Caki2 (cell line): ENCODE measurements around the gene MYO16. TPM values are rescaled to one million over a fixed set of nuclear protein-coding genes. Genes with fewer than 3 reads are reported as not detected.

ENCODE experiments used
- DNase-seq: peaks from one replicate; pipeline ENCODE4 v3.0.0-alpha.2; 2015; ENCODE audit warnings: low read depth
- in situ Hi-C: cut with HindIII; loops from 2 replicates; pipeline ENCODE4 v1.10.0; 2016; ENCODE audit warnings: low sequenced_read_pairs, low pct_unique_long_range_greater_than_20kb, mixed read lengths
- total RNA-seq: library from RNA; depleted of rRNA; stranded (reverse); fragments of >200 nt; shearing (Covaris generic); gene quantifications from 2 replicates; pipeline ENCODE4 v1.2.3, GENCODE V29; 2014; ENCODE audit warnings: low replicate concordance

MYO16 gene
- total RNA-seq, 1 experiment from 2014 or later, result 0.14 TPM

DNA sequence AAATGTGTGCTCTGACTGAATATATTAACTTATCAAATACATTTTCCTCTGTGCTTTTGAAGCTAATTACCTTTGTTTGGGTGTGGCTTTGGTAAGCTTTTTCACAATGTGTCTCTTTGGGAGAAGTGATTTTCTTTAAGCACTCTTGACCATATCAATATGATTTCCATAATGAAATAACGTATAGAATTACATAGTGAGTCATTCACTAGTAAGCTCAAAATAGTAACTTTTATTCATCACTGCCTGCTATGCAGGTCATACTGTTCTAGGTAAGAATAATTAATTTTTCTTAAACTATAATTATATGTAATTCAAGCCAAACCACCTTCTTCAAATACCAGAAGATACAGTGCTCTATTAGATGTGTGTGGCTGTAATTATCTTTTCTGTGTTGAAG is 480.7 kb downstream of the MYO16 start:
- in situ Hi-C loops, result no loop called here
- DNase-seq, result no peak

DNA sequence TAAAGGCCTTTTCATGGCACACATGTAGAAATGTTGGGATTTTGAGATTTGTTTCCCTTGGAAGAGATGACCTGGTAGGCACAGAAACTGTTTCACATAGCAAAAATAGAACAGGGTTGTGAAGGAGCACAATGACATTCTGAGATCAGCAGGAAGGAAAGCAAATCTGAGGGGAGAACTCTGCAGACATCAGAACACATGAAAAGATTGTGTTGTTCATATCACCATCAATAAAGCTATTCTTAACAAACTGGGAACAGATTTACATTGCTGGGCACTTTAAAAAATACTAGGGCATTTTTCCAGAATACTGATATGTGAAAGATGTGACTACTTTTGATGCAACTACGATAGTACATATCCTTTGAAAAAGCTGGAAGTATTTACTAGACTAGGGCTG is 481.7 kb downstream of the MYO16 start:
- in situ Hi-C loops, result no loop called here
- no peak for DNase-seq

DNA sequence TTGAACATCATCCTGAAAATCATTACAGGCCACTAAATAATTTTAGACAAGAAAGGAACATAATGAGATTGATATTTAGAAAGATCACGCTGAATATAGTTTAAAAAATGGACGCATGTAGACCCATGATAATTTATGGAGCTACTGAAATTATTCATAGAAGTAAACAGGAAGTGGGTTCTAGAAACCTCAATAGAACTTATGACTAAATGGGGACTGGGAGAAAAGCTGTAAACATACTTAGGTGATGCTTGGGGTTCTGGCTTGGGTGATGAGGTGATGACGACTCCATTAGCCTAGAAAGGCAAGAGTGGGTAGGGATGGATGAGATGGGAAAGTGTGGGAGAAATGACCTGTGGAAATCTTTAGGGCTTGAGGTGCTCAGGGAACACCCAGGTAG is 484.0 kb downstream of the MYO16 start:
- in situ Hi-C loops, result no loop called here
- DNase-seq, result no peak

DNA sequence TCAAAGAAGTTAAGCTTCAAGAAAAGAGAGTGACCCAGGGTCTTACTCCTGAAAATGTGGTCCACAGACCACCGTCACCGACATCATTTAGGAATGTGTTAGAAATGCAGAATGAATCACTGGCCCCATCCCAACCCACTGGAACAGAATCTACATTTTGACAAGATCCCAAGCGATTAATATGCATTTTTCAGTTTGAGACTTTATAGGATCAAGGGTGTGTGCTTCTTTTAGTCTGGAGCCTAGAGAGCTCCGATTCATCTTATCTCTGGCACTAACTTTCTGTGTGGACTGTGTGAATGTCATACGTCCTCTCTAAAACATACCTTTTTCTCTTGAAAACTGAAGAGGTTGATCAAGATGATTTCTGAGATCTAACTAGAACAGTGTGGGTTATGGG is 484.8 kb downstream of the MYO16 start:
- in situ Hi-C loops, result no loop called here
- no peak for DNase-seq

DNA sequence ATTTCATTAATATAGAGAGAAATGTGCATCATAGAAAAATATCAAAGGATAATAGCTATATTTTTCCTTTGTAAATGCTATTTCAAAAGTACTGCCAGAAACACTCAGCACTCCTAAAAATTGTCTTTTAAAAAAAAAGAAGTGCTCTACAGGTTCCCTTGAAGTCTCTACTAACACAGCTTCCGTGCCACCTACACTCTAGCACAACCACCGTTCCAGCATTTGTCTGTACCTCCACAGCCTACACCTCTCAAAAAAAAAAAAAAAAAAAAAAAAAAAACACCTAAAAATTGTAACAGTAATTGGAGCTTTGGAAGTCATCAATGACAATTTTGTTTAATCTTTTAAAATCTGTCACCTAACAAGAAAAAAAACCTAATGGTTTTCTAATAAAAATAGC is 485.6 kb downstream of the MYO16 start:
- in situ Hi-C loops, result no loop called here

DNA sequence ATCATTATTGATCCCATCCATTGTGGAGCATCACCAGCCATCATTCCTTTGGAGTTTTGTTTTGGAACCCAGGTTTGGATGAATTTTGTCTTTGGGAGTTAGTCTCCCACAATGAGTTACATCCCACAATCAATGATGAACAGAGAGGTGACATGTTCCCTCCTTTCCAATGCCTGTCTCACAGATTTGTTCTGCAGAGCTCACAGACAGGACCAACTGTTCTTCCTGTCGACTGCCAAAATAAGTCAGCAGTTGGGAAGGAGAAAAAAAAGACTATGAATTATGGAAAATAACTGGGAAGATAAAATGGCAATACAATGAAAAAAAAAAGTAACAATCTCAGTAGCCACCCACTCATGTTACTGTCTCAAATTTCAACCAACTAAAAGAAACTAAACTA is 489.1 kb downstream of the MYO16 start:
- in situ Hi-C loops, result no loop called here
- no peak for DNase-seq

More for the DNA sequence above, 485.6 kb downstream of the MYO16 start:
- no peak for DNase-seq

DNA sequence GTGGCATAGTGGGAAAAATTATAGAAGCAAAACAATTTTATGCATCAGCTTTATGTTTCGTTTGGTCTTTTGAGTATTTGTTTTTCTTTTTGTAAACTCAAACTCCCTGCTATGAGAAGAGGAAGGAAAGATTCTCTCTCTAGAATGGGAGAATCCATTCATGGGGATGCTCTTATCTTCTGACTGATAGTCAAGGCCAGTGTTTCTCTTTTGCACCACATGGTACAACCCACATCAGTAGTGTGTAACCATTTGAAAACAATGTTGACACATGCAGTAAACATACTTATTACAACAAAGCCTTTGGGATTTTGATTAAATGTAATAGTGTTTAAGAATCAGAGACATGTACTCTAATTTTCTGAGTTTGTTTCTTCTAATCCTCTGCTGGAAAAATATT is 490.5 kb downstream of the MYO16 start:
- DNase-seq, result no peak
- in situ Hi-C loops, result no loop called here

DNA sequence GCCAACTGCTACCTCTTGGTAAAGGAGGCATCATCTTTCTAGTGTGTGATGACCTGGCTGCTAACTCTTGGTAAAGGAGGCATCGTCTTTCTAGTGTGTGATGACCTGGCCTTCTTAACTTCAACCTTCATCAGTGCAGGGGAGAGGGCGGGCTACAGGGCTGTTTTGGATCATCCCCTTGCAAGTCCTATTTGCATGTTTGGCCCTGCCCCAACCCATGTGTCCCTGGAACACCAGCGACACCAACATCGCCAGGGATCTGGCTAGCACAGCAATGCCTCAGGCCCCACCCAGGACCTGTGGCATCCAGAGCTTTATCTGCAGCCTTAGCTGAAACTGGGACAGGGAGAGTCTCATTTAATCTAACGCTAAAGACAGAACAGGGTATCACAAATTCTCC is 492.4 kb downstream of the MYO16 start:
- no peak for DNase-seq
- in situ Hi-C loops, result no loop called here

DNA sequence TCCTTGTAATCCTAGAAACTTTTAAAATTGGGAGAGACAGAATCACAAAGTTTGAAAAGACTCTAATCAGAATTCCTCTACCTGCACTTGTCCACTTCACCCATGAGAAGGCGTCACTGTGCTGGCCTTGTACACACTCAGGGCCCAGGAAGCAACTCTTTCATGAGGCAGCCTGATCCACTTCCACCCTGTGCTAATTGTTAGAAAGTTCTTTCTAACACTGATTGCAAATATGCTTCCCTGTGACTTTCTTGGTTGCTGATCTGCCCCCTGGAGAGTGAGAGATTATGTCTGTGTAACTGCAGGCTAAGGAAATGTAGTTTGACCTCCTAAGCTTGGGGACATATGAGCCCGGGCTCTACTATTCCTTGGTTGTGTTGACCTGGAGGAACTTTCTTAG is 494.6 kb downstream of the MYO16 start:
- DNase-seq, result no peak
- in situ Hi-C loops, result no loop called here

DNA sequence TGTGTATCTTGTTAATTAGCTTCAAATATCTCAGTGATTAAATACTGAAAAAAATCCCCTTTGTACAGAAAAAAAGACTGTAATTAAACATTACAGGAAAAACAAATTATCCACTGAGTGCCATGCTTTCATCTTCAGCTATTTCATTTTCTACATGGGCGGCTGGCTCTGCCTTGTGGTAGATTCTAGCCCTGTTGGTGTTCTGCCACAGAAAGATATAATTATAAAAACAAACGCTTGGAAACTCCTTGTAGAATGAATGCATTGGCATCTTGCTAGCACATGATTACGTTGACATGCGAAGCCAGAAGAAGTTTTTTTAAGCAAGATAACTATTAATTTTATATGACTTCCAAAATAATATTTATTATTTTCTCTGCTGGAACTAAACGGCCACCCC is 496.8 kb downstream of the MYO16 start:
- no peak for DNase-seq
- in situ Hi-C loops, result no loop called here

DNA sequence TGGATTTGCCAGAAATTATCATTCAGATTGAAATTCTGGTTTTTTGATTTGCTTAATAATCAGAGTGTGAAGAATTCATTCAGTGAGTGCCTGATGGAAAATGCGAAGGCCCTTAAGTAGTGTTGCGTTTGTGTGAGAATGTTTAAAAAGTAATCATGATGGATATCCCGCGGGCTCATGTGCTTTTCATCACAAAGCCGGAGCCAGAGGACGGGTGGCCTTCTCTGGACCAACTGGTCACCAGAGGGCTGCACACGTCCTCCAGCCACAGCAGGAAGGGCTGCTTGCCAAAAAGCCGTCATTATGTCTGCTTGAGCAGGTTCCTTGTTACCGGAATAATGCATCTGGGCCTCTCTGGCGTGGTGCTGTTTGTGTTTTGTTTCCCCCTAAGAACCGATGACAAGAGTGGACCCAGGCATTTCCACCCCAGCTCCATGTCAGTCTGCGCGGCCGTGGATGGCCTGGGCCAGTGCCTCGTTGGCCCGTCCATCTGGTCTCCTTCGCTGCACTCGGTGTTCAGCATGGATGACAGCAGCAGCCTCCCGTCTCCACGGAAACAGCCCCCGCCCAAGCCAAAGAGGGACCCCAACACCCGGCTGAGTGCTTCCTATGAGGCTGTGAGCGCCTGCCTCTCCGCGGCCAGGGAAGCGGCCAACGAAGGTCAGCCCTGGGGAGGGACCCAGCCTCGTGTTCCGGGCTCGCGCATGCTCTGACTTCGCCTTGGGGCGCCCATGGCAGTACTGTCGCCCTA is 497.7 kb downstream of the MYO16 start:
- no peak for DNase-seq
- in situ Hi-C loops, result no loop called here

DNA sequence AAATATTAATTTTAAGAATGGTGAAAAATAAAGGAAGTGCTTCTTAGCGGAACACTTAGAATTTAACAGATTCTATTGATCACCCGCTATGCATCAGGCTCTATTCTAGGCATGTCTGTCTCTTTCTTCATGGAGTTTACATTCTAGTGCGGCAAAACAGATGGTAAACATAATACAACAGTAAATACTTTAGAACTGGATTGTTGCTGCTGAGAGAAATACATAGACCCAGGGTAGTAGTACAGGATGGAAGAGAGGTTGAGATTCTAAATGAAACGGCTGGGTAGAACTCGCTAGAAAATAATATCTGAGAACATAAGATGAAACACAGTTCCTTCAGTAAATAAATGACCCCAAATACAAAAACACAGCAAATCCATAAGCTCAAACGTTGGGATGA is 498.7 kb downstream of the MYO16 start:
- no peak for DNase-seq
- in situ Hi-C loops, result no loop called here

DNA sequence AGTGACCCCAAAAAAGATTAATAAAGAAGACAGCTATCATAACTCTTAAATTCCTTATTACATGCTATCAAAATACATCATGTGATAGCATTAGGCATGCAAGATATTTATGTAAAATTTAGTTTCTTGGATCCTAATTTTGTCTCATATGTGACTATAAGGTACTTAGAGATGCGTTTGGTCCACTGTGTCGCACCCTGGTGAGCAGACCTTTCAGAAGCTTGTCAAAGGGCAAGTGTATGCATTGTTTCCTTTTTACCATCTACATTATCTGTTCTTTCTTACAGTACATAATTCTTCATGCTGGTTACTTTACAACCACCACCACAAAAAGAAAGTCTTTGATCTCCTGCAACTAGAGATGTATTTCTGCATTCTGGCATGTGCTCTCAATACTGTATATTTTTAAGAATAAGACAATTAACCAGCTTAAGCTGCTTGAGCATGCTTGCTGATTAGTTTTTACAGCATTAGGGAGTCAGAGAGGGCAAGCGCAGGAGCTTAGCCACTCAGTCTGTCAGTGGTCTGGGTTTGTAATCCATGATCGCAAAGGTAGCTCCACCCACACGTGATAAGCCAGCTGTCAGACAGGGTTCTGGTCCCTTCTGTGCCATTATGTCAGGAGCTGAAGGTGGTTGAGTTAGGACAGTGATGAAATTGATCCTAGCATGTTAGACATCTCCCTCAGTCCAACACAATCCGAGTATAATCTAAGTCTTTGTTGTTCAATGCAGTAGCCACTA is 500.9 kb downstream of the MYO16 start:
- no peak for DNase-seq
- in situ Hi-C loops, result no loop called here

DNA sequence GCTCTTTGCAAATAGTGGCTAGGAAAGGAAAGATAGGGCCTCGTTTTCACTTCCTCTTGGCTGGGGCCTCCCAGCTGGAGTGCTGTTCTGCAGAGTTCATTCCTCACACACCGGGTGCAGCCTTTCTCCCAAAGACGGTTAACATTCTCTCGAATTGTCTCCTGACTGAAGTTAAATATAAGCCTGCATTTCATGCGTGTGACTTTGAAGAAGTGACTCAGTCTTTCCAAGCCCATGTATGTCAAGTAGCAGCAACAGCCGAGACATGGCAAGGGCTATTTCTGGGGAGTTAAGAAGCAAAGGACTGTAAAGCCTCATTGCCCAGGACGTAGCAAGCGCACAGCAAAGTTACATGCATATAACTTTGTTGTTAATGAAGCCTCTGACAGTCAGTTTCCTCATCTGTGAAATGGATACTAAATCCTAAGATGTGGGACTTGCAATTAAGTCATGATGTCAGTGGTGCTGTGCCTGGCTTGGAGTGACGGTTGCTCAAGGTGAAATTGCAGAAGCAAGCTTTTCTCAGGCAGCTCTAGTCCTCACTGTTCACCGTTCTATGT is 502.4 kb downstream of the MYO16 start:
- DNase-seq, result no peak
- in situ Hi-C loops, result no loop called here

DNA sequence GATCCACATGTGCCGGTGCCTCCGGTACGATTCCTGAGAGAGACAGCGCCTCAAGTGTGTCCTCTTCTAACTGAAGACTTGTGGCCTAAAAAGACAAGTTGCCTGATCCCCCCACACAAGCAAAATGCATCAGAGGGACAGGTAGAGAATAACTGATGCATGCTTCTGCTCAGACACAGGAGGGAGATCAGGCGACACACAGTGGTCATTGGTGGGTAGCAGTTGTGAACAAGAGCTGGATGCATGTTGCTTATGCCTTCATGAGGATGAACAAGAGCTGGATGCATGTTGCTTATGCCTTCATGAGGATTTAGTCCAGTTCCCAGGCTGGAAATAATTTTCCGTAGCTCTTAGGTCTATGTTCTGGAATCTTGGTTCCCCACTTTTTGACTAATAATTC is 505.6 kb downstream of the MYO16 start:
- in situ Hi-C loops, result no loop called here

DNA sequence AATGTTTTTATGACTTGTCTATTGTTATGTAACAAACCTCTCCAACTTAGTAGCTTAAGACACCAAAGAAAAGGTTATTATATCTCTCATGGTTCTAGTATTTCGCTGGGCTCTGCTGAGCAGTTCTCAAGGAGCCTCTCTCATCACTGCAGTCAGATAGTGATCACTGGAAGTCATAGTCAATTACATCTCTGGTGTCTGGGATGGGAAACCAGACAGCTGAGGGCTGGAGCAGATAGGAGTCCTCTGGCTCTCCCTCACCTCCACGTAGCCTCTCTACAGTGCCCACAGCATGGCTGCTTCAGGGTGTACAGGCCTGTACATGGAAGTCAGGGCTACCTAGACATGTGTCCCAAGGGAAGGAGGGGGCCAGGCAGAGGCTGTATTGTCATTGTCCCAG is 507.5 kb downstream of the MYO16 start:
- no peak for DNase-seq
- in situ Hi-C loops, result no loop called here

More for the DNA sequence above, 505.6 kb downstream of the MYO16 start:
- DNase-seq, result no peak

DNA sequence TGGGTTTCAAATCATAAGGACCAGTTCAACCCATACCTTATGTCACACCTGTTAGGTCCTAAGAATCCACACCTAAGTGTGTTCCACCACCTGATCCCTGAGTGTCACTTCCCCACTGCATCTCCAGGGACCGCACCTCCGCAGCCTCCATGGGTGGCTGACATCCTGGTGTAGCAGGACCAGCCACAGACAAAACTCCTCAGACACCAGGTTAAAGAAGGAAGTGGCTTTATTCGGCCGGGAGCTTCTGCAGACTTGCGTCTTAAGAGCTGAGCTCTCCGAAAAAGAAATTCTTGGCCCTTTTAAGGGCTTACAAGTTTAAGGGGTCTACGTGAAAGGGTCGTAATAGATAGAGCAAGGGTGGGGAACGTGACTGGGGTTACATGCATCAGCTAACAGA is 509.9 kb downstream of the MYO16 start:
- no peak for DNase-seq
- in situ Hi-C loops, result no loop called here

DNA sequence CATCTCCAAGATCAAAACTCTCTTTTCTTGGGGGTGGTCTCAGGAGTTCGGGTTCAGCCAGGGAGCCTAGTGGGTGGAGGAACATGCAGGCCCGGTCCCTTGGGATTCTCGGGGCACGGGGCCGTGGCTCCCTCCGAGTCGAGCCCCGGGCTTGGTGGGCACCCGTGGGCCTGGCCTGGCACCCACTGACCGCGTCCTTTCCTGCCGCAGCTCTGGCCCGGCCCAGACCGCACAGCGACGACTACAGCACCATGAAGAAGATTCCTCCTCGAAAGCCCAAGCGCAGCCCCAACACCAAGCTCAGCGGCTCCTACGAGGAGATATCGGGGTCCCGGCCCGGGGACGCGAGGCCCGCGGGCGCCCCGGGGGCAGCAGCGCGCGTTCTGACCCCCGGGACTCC is 510.6 kb downstream of the MYO16 start:
- in situ Hi-C loops, result no loop called here
- DNase-seq, result no peak

DNA sequence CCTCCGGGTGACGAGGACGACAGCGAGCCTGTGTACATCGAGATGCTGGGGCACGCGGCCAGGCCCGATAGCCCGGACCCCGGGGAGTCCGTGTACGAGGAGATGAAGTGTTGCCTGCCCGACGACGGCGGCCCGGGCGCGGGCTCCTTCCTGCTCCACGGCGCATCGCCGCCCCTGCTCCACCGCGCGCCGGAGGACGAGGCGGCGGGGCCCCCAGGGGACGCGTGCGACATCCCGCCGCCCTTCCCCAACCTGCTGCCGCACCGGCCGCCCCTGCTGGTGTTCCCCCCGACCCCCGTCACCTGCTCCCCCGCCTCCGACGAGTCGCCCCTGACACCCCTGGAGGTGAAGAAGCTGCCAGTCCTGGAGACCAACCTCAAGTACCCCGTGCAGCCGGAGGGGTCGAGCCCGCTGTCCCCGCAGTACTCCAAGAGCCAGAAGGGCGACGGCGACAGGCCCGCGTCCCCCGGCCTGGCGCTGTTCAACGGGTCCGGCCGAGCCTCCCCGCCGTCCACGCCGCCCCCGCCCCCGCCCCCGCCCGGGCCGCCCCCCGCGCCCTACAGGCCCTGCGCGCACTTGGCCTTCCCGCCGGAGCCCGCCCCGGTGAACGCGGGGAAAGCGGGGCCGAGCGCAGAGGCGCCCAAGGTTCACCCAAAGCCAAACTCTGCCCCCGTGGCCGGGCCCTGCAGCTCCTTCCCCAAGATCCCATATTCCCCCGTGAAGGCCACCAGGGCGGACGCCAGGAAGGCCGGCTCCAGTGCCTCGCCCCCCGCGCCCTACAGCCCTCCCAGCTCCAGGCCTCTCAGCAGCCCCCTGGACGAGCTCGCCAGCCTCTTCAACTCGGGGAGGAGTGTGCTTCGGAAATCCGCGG is 511.3 kb downstream of the MYO16 start:
- in situ Hi-C loops, result no loop called here
- no peak for DNase-seq
